ENCODE measurements around the gene ABLIM2.

- TF ChIP-seq EZH2 (IDR thresholded peaks at IDR 0.05; ENCODE audit: borderline replicate concordance, low read length) (no peak), CTCF (conservative IDR thresholded peaks at IDR 0.05 in 1 of 2, IDR thresholded peaks at IDR 0.05 in 1 of 2; ENCODE audit: extremely low read depth in 1 of 2, insufficient read depth in 1 of 2, low read depth in 1 of 2, low read length in 2 of 2) (no peak)
Measured at GRCh38 chr4:8060632-8061031, 98.0 kb downstream of the ABLIM2 start.

Data from mammary epithelial cell (primary cell).